VCaP (cell line): Measurements from ENCODE around the gene DND1.
A peak's percentile ranks its signal among the peaks of the same experiment; 100 is the strongest.
"Not testable (repeated sequence)": the region's sequence is repeated elsewhere in the genome, so short reads cannot be mapped to it uniquely, and the experiment has no call there.

Source experiments
- H3K27ac ChIP-seq: fragments of 450-650 bp; 2 replicates; pipeline ENCODE4 v1.5.1; 2017
- TF ChIP-seq, protein P1 (sequence below): fragments of 450-650 bp; conservative IDR thresholded peaks from 2 replicates; pipeline ENCODE4 v1.5.1; 2017; ENCODE audit warnings: mild to moderate bottlenecking, moderate library complexity

The DND1 gene

DNA sequence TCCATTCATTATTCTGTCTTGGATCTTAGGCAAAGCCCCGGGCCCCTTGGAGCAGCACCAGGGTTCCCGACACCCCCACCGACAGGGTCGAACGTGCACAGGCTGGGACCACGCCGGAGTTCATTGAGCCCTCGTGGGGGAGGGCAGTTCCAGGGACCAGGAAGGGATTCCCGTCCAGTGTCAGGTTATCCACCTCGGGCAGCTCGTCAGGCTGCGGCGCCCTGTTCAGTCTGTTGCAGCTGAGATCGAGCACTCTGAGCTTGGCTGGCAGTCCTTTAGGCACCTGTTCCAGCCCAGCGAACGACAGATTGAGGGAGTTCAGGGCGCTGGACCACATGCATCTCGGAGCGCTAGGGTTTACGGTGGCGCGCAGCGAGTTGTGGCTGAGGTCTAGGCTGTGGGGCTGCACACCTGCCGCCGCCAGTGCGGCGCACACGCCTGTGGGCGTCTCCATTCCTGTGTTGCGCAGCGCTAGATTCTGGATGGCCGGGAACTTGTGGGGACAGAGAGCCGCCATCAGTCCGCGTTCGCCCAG is 41.5 kb downstream of the DND1 start:
- TF ChIP-seq, protein P1, sequence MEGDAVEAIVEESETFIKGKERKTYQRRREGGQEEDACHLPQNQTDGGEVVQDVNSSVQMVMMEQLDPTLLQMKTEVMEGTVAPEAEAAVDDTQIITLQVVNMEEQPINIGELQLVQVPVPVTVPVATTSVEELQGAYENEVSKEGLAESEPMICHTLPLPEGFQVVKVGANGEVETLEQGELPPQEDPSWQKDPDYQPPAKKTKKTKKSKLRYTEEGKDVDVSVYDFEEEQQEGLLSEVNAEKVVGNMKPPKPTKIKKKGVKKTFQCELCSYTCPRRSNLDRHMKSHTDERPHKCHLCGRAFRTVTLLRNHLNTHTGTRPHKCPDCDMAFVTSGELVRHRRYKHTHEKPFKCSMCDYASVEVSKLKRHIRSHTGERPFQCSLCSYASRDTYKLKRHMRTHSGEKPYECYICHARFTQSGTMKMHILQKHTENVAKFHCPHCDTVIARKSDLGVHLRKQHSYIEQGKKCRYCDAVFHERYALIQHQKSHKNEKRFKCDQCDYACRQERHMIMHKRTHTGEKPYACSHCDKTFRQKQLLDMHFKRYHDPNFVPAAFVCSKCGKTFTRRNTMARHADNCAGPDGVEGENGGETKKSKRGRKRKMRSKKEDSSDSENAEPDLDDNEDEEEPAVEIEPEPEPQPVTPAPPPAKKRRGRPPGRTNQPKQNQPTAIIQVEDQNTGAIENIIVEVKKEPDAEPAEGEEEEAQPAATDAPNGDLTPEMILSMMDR, result no peak
- H3K27ac ChIP-seq, result peak overlapping the region; percentile 49

- H3K27ac ChIP-seq, result no peak overlapping the region
- TF ChIP-seq, protein P1, result no peak
These were observed 42.3 kb downstream of the DND1 start for GRCh38 chr5:140631036-140631417.

GRCh38 chr5:140630292-140631035 is 42.9 kb downstream of the DND1 start:
- TF ChIP-seq, protein P1, result no peak
- H3K27ac ChIP-seq, result no peak overlapping the region

GRCh38 chr5:140628711-140629110 is 44.7 kb downstream of the DND1 start:
- TF ChIP-seq, protein P1, result no peak

DNA sequence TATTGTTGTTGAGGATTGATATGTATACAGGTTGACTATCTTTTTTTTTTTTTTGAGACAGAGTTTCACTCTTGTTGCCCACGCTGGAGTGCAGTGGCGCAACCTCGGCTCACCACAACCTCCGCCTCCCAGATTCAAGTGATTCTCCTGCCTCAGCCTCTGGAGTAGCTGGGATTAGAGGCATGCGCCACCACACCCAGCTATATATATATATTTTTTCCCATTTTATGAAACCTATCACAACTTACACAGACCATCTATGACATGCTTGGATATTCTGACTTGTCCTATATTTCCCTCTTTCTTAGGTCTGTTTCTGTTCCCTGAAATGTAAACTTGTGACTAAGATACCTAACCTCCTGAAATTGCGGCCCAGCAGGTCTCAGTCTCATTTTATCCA is 45.4 kb downstream of the DND1 start:
- H3K27ac ChIP-seq, result no peak overlapping the region
- TF ChIP-seq, protein P1, result no peak

More at GRCh38 chr5:140628711-140629110, 44.7 kb downstream of the DND1 start:
- H3K27ac ChIP-seq, result no peak overlapping the region

DNA sequence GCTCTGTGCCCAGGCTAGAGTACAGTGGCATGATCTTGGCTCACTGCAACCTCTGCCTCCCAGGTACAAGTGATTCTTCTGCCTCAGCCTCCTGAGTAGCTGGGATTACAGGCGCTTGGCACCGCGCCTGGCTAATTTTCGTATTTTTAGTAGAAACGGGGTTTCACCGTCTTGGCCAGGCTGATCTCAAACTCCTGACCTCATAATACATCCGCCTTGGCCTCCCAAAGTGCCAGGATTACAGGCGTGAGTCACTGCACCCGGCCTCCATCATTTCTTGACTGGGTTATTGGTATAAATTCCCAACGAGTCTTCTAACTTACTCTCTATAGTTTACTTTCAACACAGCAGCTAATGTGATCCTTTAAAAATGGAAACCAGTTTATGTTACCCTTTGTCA is 48.5 kb downstream of the DND1 start:
- not testable (repeated sequence) for H3K27ac ChIP-seq

- not testable (repeated sequence) for H3K27ac ChIP-seq
These were observed 50.3 kb downstream of the DND1 start for GRCh38 chr5:140623061-140623460.

DNA sequence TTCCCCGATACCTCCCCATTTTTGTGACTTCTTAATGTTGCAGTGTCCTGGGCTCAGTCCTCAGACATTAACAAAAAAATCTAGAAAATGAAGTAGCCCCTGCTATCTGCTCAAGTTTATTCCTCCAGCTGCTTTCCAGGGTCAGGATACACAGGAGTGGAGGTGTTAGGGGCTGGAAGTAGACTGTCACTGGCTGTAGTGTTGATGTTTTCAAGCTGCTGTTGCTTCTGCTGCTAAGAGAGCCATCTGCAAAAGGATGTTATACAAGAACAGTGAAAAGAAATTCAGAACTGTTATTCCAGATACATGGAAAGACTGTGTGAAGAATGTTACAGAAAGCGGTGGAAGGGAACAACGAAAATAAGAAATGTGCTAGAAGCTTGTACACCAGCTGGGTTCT is 51.1 kb downstream of the DND1 start:
- no peak overlapping the region for H3K27ac ChIP-seq
- TF ChIP-seq, protein P1, result no peak
